T-helper 1 cell (primary cell): ENCODE results near the gene UBIAD1.
"Not testable (repeated sequence)": the region's sequence is repeated elsewhere in the genome, so short reads cannot be mapped to it uniquely, and the experiment has no call there.

Experiments used
- DNase-seq, 5 donors: peaks; one replicate each; pipeline ENCODE4 v3.0.0-alpha.2; 2012 to 2020
- total RNA-seq, 4 donors: gene quantifications; one replicate each; lab custom pipeline; 2026; lab: John Stamatoyannopoulos, UW

Gene UBIAD1, protein sequence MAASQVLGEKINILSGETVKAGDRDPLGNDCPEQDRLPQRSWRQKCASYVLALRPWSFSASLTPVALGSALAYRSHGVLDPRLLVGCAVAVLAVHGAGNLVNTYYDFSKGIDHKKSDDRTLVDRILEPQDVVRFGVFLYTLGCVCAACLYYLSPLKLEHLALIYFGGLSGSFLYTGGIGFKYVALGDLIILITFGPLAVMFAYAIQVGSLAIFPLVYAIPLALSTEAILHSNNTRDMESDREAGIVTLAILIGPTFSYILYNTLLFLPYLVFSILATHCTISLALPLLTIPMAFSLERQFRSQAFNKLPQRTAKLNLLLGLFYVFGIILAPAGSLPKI
- total RNA-seq = 17.0 to 31.8 (median 18.8) reads per million in 4 donors

GRCh38 chr1:11272832-11273594 lies at the start of gene UBIAD1:
Gene UBIAD1, plus strand, starts transcription at chr1:11273198. Its CDS starts 334 bp downstream, at chr1:11273532.
- peak; percentile 76 to 88 (median 84) for DNase-seq

- DNase-seq = no peak
Observed at GRCh38 chr1:11227106-11228077, 45.6 kb upstream of the UBIAD1 start.

- no peak for DNase-seq
Observed at GRCh38 chr1:11229203-11229602, 43.8 kb upstream of the UBIAD1 start.

GRCh38 chr1:11233208-11233607 lies 39.8 kb upstream of the UBIAD1 start:
- no peak for DNase-seq

- no peak for DNase-seq
Observed at GRCh38 chr1:11237356-11237755, 35.6 kb upstream of the UBIAD1 start.

DNA sequence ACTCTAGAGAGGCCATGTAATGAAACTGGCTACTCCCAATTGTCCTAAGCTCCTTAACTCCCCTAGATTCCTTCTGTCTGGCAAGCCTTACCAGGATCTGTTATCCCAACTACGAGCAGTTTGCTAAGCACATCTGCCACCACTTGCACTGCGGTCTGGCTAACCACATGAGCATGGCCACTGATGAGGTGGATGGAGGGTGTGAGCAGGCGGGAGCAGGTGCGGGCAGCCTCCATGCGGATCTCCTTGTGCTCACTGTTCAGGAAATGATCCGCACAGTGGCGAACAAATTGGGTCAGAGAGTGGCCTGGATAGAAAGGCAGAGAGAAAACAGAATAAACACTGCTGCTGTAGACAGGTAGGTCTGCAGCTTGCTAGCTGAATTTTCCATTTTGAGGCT lies 34.7 kb upstream of the UBIAD1 start:
- no peak for DNase-seq

GRCh38 chr1:11245248-11245647 lies 27.8 kb upstream of the UBIAD1 start:
- no peak for DNase-seq

DNA sequence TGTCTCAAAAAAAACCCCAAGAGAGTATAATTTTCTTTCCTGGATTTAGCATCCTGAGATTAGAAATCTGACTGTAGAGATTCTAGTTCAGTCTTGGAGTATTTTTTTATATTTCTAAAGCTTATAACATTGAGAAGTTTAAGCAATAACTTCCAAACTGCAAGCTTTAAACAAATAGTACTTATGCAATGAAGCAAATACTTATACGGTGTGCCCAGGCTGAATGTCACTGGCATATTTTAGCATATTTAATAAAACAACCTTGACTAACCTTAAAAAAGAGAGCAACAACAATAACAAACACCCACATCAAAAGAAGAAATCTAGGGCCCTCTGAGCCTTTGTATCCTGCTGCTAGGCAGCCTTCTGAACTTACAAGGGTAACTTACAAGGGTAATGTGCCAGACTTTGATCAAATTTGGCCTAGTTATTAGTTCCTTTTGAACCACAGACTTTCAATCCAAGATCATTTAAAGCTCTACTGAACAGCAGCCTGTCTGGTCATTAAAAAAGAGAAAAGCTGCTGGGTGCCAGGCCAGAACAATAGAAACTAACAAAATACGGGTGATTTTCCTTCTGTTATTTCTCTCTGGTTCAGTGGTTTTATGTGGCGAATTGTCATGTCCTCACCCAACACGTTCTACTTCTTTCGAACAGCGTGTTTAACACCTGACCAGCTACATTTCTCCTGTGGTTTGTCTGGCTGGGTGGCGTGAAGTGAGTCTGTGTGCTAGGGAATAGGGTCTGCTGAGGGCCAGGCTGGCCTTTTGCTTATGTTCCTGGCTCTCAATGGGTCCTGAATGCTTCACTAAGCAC lies 26.9 kb upstream of the UBIAD1 start:
- DNase-seq = no peak

DNA sequence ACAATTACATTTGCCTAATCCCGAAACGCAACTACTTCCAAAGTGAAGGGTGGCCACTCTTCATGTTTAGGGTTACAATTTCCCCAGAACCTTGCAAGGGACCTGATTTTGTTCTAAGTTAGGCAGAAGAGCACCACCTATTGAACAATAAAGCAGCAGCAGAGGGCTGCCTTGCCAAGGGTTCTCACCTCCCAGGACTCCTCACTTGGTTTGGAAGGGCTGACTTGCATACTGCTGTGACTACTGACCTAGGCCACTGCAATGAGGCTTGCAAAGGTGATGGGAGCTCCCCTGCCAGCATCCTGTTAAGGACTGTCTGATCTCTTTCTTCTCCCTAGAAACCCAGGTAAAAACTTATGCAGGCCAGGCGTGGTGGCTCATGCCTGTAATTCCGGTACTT lies 24.8 kb upstream of the UBIAD1 start:
- no peak for DNase-seq

DNA sequence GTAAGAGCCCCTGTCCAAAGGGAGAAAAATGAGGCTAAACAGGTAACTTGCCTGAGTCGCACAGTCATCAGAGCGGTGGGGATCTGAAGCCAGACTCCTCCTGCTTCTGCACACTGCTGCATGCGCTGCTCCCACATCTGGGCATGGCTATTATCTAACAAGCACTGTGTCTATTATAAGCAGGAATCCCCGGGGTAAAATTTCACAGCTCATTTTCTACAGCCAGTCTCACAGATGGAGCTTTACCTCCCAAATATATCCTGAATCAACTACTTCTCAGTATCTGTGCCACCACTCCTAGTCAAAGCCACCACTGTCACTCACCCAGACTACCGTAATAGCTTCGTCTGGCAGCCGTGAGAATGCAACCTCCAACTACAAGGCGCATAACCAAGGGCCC lies 20.5 kb upstream of the UBIAD1 start:
- DNase-seq = no peak

DNA sequence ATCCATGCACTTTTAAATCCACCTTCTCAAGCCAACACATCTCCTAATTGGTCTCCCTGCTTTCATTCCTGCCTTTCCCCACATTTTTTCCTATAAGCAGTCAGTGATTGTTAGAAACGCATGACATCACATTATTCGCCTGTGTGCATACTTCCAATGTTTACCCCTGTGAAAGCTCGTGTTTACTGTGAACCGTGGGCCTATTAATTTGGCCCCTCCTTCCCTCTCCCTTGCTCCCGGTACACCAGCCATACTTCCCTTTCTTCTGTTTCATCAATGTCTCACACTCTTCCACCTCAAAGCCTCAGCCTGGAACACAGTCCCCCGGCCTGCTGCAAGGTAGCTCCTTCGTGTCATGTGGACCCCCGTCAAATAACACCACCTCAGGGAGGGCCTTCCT lies 19.8 kb upstream of the UBIAD1 start:
- no peak for DNase-seq

- DNase-seq = no peak
Observed at GRCh38 chr1:11256299-11256698, 16.7 kb upstream of the UBIAD1 start.

GRCh38 chr1:11262171-11263049 lies 10.6 kb upstream of the UBIAD1 start, which contains the start of gene MTOR:
Gene MTOR, minus strand, starts transcription at chr1:11262551. Its CDS starts 3,142 bp downstream, at chr1:11259409.
- peak; percentile 93 to 99 (median 96) for DNase-seq

DNA sequence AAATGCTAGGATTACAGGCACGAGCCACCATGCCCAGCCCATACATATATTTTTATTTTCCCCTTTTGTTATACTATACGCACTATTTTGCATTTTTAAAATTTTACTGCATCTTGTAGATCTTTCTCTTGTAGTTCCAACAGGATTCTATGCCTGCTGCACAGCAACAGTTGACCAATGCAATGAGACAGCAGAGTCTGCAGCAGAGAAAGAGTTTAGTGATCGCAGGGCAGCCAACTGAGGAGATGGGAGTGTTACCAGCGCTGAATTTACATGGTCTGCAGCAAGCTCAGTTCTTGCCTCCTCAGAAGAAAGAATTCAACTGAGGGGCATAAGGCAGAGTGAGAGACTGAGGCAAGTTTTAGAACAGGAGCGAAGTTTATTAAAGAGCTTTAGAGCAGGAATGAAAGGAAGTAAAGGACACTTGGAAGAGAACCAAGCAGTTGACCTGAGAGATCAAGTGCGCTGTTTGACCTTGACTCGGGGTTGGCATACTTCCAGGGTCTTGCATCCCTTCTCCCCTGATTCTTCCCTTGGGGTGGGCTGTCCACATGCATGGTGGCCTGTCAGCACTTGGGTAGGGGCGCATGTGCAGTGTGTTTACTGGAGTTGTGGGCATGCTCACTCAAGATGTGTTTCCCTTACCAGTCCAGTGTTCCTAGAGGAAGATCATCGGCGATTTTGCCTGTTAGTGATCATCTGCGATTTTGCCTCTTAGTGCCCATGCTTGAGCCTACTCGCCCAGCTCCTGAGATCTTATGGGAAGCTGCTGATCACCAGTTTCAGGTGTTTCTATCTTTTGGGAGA lies 6.5 kb upstream of the UBIAD1 start:
- DNase-seq = no peak

GRCh38 chr1:11267350-11268337 lies 5.4 kb upstream of the UBIAD1 start:
- DNase-seq = not testable (repeated sequence)

DNA sequence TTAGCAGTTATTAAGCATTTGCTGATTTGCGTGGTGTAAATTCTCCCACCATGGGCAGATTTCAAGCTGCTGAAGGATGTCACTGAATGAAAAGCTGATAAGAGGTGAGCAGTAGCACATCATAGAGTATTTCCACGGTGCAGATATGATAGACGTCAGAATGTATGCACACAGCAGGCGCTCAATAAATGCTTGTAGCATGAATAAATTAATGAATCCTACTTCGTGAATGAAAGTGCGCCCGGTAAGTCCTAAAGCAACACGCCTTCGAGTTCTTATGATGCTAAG lies 510 bp upstream of the UBIAD1 start:
- no peak for DNase-seq

- peak in 2 of 5 donors; percentile 4 to 21 for DNase-seq
Observed at GRCh38 chr1:11273595-11274234, 717 bp downstream of the UBIAD1 start.

- DNase-seq = no peak
Observed at GRCh38 chr1:11279152-11279551, 6.2 kb downstream of the UBIAD1 start.
